Neutrophil (primary cell): ENCODE data around the gene SSTR3.

Experiments used
- H3K27ac ChIP-seq: fragments of 200-600 bp; sonication (generic); 2 replicates; pipeline ENCODE4 v1.5.1; 2016; ENCODE audit warnings: mild to moderate bottlenecking, moderate library complexity
- H3K27me3 ChIP-seq: fragments of 200-600 bp; sonication (generic); 2 replicates; pipeline ENCODE4 v1.6.0; 2016; ENCODE audit warnings: mild to moderate bottlenecking
- H3K36me3 ChIP-seq: fragments of 200-600 bp; sonication (generic); 2 replicates; pipeline ENCODE4 v1.5.1; 2017
- H3K4me1 ChIP-seq, 2 experiments: fragments of 200-600 bp in 1 of 2; sonication (generic) in 1 of 2; 1 replicate in 1 of 2; 2 replicates in 1 of 2; pipeline versions ENCODE4 v1.5.1 to v1.6.1; 2013 to 2016; ENCODE audit warnings: low read depth in 1 of 2, low read length in 1 of 2, mild to moderate bottlenecking in 1 of 2, moderate library complexity in 1 of 2; ENCODE audit not compliant: control insufficient read depth in 1 of 2, insufficient read depth in 1 of 2
- H3K4me3 ChIP-seq, 2 experiments: fragments of 200-600 bp in 1 of 2; sonication (generic) in 1 of 2; 1 replicate in 1 of 2; 2 replicates in 1 of 2; pipeline ENCODE4 v1.5.1; 2013 to 2016; ENCODE audit warnings: low read depth in 1 of 2, low read length in 1 of 2, mild to moderate bottlenecking in 1 of 2, moderate library complexity in 1 of 2
- H3K9me3 ChIP-seq: fragments of 200-600 bp; sonication (generic); 2 replicates; pipeline ENCODE4 v1.5.1; 2016
- TF ChIP-seq, protein P1 (sequence below): fragments of 200-600 bp; sonication (generic); IDR thresholded peaks from 2 replicates; pipeline ENCODE4 v1.5.1; 2016; ENCODE audit warnings: antibody characterized with exemption

SSTR3 gene

DNA sequence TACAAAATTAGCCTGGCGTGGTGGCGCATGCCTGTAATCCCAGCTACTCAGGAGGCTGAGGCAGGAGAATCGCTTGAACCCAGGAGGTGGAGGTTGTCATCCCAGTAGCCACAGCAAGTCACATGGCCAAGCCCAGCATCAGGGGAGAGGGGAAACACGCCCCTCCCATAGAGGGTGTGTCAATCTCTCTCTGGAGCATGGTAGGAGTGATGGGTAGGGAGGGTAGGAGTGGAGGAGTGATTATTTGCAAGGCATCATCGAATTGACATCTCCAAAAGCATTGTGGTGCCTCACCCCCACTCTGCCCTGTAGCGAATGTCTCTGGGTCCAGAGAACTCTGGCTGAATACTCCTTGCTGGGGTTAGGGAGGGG, 6.1 kb upstream of the SSTR3 start:
- Histone ChIP-seq H3K27me3 (no peaks in the 10 kb centered on the region), H3K36me3 (no peaks in the 10 kb centered on the region), H3K9me3 (no peaks in the 10 kb centered on the region), H3K4me3 (no peak overlapping the region), H3K27ac (peak overlapping the region; percentile 99), H3K4me1 (peaks cover 46 to 52% of the 10 kb centered on the region in 2 experiments)
- TF ChIP-seq, protein P1, sequence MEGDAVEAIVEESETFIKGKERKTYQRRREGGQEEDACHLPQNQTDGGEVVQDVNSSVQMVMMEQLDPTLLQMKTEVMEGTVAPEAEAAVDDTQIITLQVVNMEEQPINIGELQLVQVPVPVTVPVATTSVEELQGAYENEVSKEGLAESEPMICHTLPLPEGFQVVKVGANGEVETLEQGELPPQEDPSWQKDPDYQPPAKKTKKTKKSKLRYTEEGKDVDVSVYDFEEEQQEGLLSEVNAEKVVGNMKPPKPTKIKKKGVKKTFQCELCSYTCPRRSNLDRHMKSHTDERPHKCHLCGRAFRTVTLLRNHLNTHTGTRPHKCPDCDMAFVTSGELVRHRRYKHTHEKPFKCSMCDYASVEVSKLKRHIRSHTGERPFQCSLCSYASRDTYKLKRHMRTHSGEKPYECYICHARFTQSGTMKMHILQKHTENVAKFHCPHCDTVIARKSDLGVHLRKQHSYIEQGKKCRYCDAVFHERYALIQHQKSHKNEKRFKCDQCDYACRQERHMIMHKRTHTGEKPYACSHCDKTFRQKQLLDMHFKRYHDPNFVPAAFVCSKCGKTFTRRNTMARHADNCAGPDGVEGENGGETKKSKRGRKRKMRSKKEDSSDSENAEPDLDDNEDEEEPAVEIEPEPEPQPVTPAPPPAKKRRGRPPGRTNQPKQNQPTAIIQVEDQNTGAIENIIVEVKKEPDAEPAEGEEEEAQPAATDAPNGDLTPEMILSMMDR: no peak

DNA sequence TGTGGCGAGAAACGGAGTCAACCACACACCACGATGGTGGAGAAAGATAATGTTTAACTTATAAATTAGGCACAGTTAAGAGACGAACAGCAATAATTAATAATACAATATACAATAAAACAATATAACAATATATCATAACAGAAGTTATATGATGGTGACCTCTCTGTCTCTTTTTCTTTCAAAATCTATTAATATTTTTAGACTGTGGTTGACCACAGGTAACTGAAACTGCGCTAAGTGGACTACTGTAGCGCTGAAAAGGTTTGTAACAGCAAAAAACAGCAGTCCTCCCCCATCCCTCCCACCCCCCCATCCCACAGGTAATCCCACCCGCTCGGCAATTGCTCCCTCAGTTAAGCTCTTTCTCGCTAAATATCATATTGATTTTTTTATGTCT, 3.6 kb upstream of the SSTR3 start:
- H3K4me3 ChIP-seq: no peak overlapping the region
- no peaks in the 10 kb centered on the region for H3K36me3 ChIP-seq
- no peaks in the 10 kb centered on the region for H3K27me3 ChIP-seq
- H3K4me1 ChIP-seq: peaks cover 21 to 27% of the 10 kb centered on the region in 2 experiments
- H3K9me3 ChIP-seq: no peaks in the 10 kb centered on the region
- H3K27ac ChIP-seq: no peak overlapping the region
- TF ChIP-seq, protein P1: no peak

DNA sequence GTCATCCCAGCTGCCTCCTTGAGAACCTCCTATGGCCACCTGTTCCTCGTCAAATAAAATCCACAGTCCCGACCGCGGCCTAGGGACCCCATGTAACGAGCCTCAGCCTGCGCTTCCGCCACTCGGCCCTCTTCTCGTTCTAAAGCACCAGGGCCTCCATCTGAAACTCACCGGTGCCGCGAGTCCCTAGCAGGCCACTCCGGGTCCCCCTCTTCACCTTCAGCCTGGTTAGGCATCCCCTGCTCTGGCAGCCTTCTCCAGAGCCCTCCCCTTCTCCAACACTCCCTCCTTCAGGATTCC, 2.4 kb upstream of the SSTR3 start:
- no peaks in the 10 kb centered on the region for H3K9me3 ChIP-seq
- H3K27ac ChIP-seq: no peak overlapping the region
- TF ChIP-seq, protein P1: no peak
- H3K27me3 ChIP-seq: no peaks in the 10 kb centered on the region
- H3K36me3 ChIP-seq: no peaks in the 10 kb centered on the region
- peaks cover 9 to 15% of the 10 kb centered on the region in 2 experiments for H3K4me1 ChIP-seq
- no peak overlapping the region for H3K4me3 ChIP-seq

DNA sequence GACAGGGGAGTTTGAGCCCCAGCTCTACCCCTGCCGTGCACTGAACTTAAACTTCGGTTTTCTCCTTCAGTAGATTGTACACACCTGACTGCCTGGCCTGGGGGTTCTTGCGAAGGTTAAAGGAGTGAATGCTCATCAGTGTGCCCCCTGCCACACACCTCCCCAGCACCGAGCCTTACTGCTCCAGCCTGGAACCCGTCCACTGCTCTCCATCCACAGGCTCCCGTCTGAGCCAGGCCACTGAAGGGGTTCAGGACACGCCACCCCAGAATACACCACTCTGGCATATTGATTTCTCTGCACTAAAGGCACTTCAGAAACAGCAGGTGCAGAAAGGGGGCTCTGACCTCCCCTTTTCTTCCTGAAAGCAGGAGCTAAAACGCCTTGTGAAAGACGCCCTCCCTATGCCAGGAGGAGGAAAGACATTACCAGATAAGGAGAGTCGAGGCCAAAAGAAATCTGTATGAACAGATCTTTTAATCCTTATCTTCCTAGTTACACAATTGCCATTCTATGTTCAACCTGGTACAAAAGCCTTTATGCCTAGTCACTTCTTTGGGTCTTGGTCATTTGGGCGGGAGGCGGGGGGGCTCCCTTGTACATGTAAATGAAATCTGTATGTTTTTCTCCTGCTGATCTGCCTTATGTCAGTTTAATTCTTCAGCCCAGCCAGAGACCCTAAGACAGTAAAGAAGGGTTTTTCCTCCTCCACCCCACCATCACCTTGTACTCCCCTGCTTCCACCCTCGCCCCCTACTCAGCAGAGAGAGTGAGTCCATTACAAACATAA, 1.9 kb upstream of the SSTR3 start:
- Histone ChIP-seq H3K36me3 (no peaks in the 10 kb centered on the region), H3K4me1 (peaks cover 7 to 9% of the 10 kb centered on the region in 2 experiments), H3K4me3 (no peak overlapping the region), H3K27ac (no peak overlapping the region), H3K27me3 (no peaks in the 10 kb centered on the region), H3K9me3 (no peaks in the 10 kb centered on the region)
- TF ChIP-seq, protein P1: no peak

DNA sequence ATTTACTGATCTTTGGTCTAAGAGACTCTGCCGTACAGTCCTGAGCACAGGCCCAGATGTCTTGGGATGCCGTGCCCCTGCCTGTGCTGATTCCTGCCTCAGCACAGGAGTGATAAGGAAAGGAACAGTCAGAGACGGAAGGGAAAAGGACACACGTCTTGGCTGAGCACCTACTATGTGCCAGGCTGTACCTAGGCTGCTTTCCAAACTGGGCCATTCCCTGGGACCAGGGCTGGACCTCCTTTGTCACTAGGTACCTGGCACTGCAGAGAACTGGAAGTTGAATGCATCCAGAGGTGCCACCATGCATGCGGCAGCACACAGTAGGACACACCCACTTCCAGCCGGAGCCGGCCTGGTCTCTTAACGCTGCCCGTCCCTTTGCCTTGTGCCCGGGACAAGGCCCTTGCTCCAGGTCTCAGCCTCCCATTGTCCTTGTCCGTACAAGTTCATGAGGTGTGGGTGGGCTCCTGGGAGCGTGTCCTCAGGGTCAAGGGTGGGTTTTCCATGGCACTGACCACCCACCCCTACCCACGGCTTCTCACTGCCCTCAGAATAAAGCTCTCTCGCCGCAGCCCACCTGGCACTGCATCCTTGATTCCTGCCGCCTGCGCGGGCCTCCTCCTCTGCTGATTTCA, 1.1 kb upstream of the SSTR3 start:
- H3K27me3 ChIP-seq: no peaks in the 10 kb centered on the region
- no peak overlapping the region for H3K27ac ChIP-seq
- TF ChIP-seq, protein P1: no peak
- no peaks in the 10 kb centered on the region for H3K9me3 ChIP-seq
- H3K4me1 ChIP-seq: peaks cover 0 to 1% of the 10 kb centered on the region in 2 experiments
- H3K36me3 ChIP-seq: no peaks in the 10 kb centered on the region
- no peak overlapping the region for H3K4me3 ChIP-seq
